H1 (cell line): ENCODE results near the gene TNS2. TPM values are rescaled to one million over a fixed set of nuclear protein-coding genes. Genes with fewer than 3 reads are reported as not detected.

Experiments
- ATF2 ChIP-seq: IDR thresholded peaks from 2 replicates; pipeline ENCODE4 v1.6.1; 2012; ENCODE audit warnings: low read length, inconsistent platforms
- BRCA1 ChIP-seq: IDR thresholded peaks from 2 replicates; pipeline ENCODE4 v1.6.1; 2012; ENCODE audit warnings: low read depth, low read length, improper control_type of control experiment
- CBX8 ChIP-seq: fragments of 300-800, 300-1000 bp; sonication (generic); IDR thresholded peaks from 2 replicates; pipeline ENCODE4 v1.7.1; 2016; ENCODE audit warnings: low read depth, low read length, borderline replicate concordance
- CHD1 ChIP-seq: IDR thresholded peaks from 2 replicates; pipeline ENCODE4 v1.6.1; 2012; ENCODE audit warnings: low read depth, low read length, improper control_type of control experiment
- EGR1 ChIP-seq: IDR thresholded peaks from 2 replicates; pipeline ENCODE4 v1.6.1; 2011; ENCODE audit warnings: low read depth, low read length, borderline replicate concordance
- EP300 ChIP-seq, 2 experiments: IDR thresholded peaks; 1 replicate in 1 of 2; 2 replicates in 1 of 2; pipeline ENCODE4 v1.6.1; 2011 to 2012; ENCODE audit warnings: low read depth in 2 of 2, low read length in 2 of 2, mild to moderate bottlenecking in 2 of 2, borderline replicate concordance in 1 of 2, inconsistent platforms in 1 of 2, moderate library complexity in 1 of 2
- GABPA ChIP-seq: IDR thresholded peaks from 2 replicates; pipeline ENCODE4 v1.6.1; 2011; ENCODE audit warnings: mild to moderate bottlenecking, low read length, moderate library complexity, borderline replicate concordance; ENCODE audit not compliant: insufficient read depth
- KDM4A ChIP-seq: IDR thresholded peaks from one replicate; pipeline ENCODE4 v1.7.1; 2012; ENCODE audit warnings: low read depth, mild to moderate bottlenecking, moderate library complexity, low read length, inconsistent platforms; ENCODE audit not compliant: severe bottlenecking
- KDM5A ChIP-seq: fragments of 200-600 bp; IDR thresholded peaks from 2 replicates; pipeline ENCODE4 v1.7.1; 2012; ENCODE audit warnings: mild to moderate bottlenecking, low read length, inconsistent platforms, mixed read lengths
- NRF1 ChIP-seq: IDR thresholded peaks from 2 replicates; pipeline ENCODE4 v1.6.1; 2011; ENCODE audit warnings: mild to moderate bottlenecking, low read depth, low read length, improper control_type of control experiment
- PHF8 ChIP-seq: fragments of 200-600 bp; sonication (generic); conservative IDR thresholded peaks from 2 replicates; pipeline ENCODE4 v1.7.1; 2012; ENCODE audit warnings: low read depth, mild to moderate bottlenecking, inconsistent platforms, low read length, moderate library complexity
- POLR2AphosphoS5 ChIP-seq: IDR thresholded peaks from 2 replicates; pipeline ENCODE4 v1.6.1; 2011; ENCODE audit warnings: low read depth, low read length
- RAD21 ChIP-seq, 2 experiments: IDR thresholded peaks in 1 of 2; conservative IDR thresholded peaks in 1 of 2; 2 replicates each; pipeline ENCODE4 v1.6.1; 2011; ENCODE audit warnings: low read depth in 2 of 2, low read length in 2 of 2, improper control_type of control experiment in 1 of 2, inconsistent platforms in 1 of 2, mild to moderate bottlenecking in 1 of 2, moderate library complexity in 1 of 2
- SAP30 ChIP-seq: fragments of 300-600 bp; sonication (generic); IDR thresholded peaks from 2 replicates; pipeline ENCODE4 v1.7.1; 2012; ENCODE audit warnings: low read length, moderate library complexity, mild to moderate bottlenecking, inconsistent platforms; ENCODE audit not compliant: insufficient read depth, insufficient replicate concordance
- SP1 ChIP-seq: IDR thresholded peaks from 2 replicates; pipeline ENCODE4 v1.6.1; 2011; ENCODE audit warnings: low read depth, low read length
- SP2 ChIP-seq: IDR thresholded peaks from 2 replicates; pipeline ENCODE4 v1.6.1; 2012; ENCODE audit warnings: mild to moderate bottlenecking, low read length, inconsistent platforms
- SRF ChIP-seq: IDR thresholded peaks from 2 replicates; pipeline ENCODE4 v1.6.1; 2011; ENCODE audit warnings: mild to moderate bottlenecking, low read depth, low read length, moderate library complexity
- SUZ12 ChIP-seq: fragments of 200-600 bp; sonication (generic); IDR thresholded peaks from 2 replicates; pipeline ENCODE4 v1.6.1; 2012; ENCODE audit warnings: mild to moderate bottlenecking, inconsistent platforms, low read length, moderate library complexity, mixed read lengths
- TAF1 ChIP-seq: IDR thresholded peaks from 2 replicates; pipeline ENCODE4 v1.6.1; 2011; ENCODE audit warnings: mild to moderate bottlenecking, low read depth, low read length
- TBP ChIP-seq: IDR thresholded peaks from 2 replicates; pipeline ENCODE4 v1.6.1; 2011; ENCODE audit warnings: low read depth, low read length, improper control_type of control experiment
- TEAD4 ChIP-seq: IDR thresholded peaks from 2 replicates; pipeline ENCODE4 v1.6.1; 2012; ENCODE audit warnings: low read depth, low read length, inconsistent platforms, mixed read lengths
- YY1 ChIP-seq: IDR thresholded peaks from 2 replicates; pipeline ENCODE4 v1.6.1; 2011; ENCODE audit warnings: low read depth, mild to moderate bottlenecking, low read length
- ZNF274 ChIP-seq: IDR thresholded peaks from 2 replicates; pipeline ENCODE4 v1.7.0; 2012; ENCODE audit warnings: low read length, borderline replicate concordance; ENCODE audit errors: extremely low read depth
- polyA plus RNA-seq, 7 experiments: library from polyadenylated mRNA; depleted of rRNA in 3 of 7; stranded (reverse) in 5 of 7; unstranded in 2 of 7; fragments of >200 nt in 5 of 7; fragments of 200-250 nt in 2 of 7; gene quantifications; 1 replicate in 5 of 7; 2 replicates in 1 of 7; 4 replicates in 1 of 7; pipeline versions ENCODE4 v1.2.1 to v1.2.3, GENCODE V29; 2011 to 2013; ENCODE audit warnings: missing spikeins in 2 of 7, mixed read lengths in 2 of 7
- total RNA-seq: library from RNA; stranded (reverse); fragmentation: NEBNext Ultra II Directional; extraction: Animal tissue kit (Norgen Biotek cat#: 25700); gene quantifications from 2 replicates; pipeline ENCODE4 v1.2.1, GENCODE V29; 2021

TNS2 gene
- total and polyA plus RNA-seq, 2 of the 8 experiments (the other 6 are each of a cell fraction or from before 2014, with no cell fraction given), result 2.8 to 4.7 TPM

GRCh38 chr12:53053218-53054111 is 3.6 kb downstream of the TNS2 start (continued):
- TF ChIP-seq PHF8 (no peak), GABPA (no peak), EP300 (IDR thresholded peaks at IDR 0.05; ENCODE audit: borderline replicate concordance in 1 of 2, low read depth in 2 of 2, low read length in 2 of 2) (no peak), ZNF274 (no peak), NRF1 (no peak), TEAD4 (no peak), TBP (no peak), KDM4A (no peak), BRCA1 (no peak), RAD21 (IDR thresholded peaks at IDR 0.05 in 1 of 2, conservative IDR thresholded peaks at IDR 0.05 in 1 of 2; ENCODE audit: low read depth in 2 of 2, low read length in 2 of 2) (peak; percentile 26 to 50; a peak in 3 of 4 replicates), SP2 (no peak), YY1 (no peak), CBX8 (no peak), POLR2AphosphoS5 (no peak), CHD1 (no peak), ATF2 (no peak), TAF1 (no peak), SUZ12 (no peak), EGR1 (no peak), SAP30 (peak; percentile 43), SP1 (no peak), SRF (no peak), KDM5A (no peak)
